Measurements from ENCODE around the gene UROC1.
A peak's percentile ranks its signal among the peaks of the same experiment; 100 is the strongest.

Gene UROC1

DNA sequence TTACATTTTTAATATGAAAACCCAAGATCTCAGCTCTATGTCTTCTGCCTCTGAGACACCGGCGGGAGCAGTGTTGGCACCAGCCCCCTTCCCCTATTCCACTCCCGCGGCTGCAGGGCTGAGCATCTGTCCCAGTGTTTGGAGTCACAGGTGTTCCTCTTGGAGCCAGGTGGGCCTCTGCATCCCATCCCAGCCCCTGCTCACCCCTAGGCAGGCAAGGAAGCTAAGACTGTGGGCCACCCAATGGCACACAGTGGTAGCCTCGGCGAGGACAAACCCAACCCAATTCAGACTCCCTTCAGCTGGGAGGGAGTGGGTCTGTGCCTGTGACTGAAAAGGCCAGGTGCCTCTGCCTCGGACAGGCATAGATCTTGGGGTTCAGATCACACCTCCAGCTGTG, 9.4 kb upstream of the UROC1 start:
- Histone ChIP-seq H3K4me2 (ENCODE audit: low read depth, low read length, poor library complexity, severe bottlenecking) (peak overlapping the region; percentile 38), H3K79me2 (ENCODE audit: insufficient read depth, low read length) (no peaks in the 10 kb centered on the region), H3K9me2 (replicated peaks; ENCODE audit: low read depth, low read length) (no peaks in the 10 kb centered on the region), H4K20me1 (ENCODE audit: insufficient read depth, low read length, poor library complexity, severe bottlenecking) (no peaks in the 10 kb centered on the region), H3K27me3 (ENCODE audit: insufficient read depth, low read length, poor library complexity, severe bottlenecking) (no peaks in the 10 kb centered on the region), H3K4me1 (ENCODE audit: insufficient read depth, low read length, poor library complexity, severe bottlenecking) (peaks cover 76% of the 10 kb centered on the region), H3K36me3 (ENCODE audit: insufficient read depth, low read length) (no peaks in the 10 kb centered on the region), H3K4me3 (ENCODE audit: low read length, poor library complexity, severe bottlenecking) (no peak overlapping the region), H3F3A (ENCODE audit: low read depth) (no peaks in the 10 kb centered on the region), H3K9ac (ENCODE audit: low read depth, low read length, poor library complexity, severe bottlenecking) (peak overlapping the region; percentile 19), H3K9me3 (ENCODE audit: insufficient read depth, low read depth, low read length) (no peaks in the 10 kb centered on the region), H2AFZ (ENCODE audit: low read length) (no peak overlapping the region)
- TF ChIP-seq EZH2phosphoT487 (IDR thresholded peaks at IDR 0.05; ENCODE audit: borderline replicate concordance): no peak
- TF ChIP-seq, protein P1, sequence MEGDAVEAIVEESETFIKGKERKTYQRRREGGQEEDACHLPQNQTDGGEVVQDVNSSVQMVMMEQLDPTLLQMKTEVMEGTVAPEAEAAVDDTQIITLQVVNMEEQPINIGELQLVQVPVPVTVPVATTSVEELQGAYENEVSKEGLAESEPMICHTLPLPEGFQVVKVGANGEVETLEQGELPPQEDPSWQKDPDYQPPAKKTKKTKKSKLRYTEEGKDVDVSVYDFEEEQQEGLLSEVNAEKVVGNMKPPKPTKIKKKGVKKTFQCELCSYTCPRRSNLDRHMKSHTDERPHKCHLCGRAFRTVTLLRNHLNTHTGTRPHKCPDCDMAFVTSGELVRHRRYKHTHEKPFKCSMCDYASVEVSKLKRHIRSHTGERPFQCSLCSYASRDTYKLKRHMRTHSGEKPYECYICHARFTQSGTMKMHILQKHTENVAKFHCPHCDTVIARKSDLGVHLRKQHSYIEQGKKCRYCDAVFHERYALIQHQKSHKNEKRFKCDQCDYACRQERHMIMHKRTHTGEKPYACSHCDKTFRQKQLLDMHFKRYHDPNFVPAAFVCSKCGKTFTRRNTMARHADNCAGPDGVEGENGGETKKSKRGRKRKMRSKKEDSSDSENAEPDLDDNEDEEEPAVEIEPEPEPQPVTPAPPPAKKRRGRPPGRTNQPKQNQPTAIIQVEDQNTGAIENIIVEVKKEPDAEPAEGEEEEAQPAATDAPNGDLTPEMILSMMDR (conservative IDR thresholded peaks at IDR 0.05; ENCODE audit: low read length): no peak

DNA sequence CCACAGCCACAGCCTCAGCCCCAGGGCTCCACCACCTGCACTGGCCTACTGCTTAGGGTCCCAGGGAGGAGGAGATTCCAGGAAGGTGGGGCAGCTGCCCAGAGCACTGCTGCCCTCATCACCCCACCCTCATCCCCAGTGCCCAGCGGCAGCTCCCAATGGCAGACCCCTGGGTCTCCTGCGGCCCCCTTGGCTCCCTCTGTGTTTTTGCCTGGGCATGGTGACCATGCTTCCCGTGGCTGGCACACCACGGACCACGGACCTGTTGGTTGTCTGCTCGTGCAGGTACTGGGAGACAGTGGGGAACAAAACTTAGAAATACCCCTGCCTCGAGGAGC, 9.1 kb upstream of the UROC1 start:
- H3K27me3 ChIP-seq (ENCODE audit: insufficient read depth, low read length, poor library complexity, severe bottlenecking): no peaks in the 10 kb centered on the region
- peaks cover 72% of the 10 kb centered on the region for H3K4me1 ChIP-seq (ENCODE audit: insufficient read depth, low read length, poor library complexity, severe bottlenecking)
- no peak overlapping the region for H3K4me3 ChIP-seq (ENCODE audit: low read length, poor library complexity, severe bottlenecking)
- no peaks in the 10 kb centered on the region for H3K36me3 ChIP-seq (ENCODE audit: insufficient read depth, low read length)
- no peaks in the 10 kb centered on the region for H3F3A ChIP-seq (ENCODE audit: low read depth)
- no peaks in the 10 kb centered on the region for H4K20me1 ChIP-seq (ENCODE audit: insufficient read depth, low read length, poor library complexity, severe bottlenecking)
- peak overlapping the region; percentile 10 for H3K4me2 ChIP-seq (ENCODE audit: low read depth, low read length, poor library complexity, severe bottlenecking)
- H3K79me2 ChIP-seq (ENCODE audit: insufficient read depth, low read length): no peaks in the 10 kb centered on the region
- no peak overlapping the region for H2AFZ ChIP-seq (ENCODE audit: low read length)
- no peak for TF ChIP-seq EZH2phosphoT487 (IDR thresholded peaks at IDR 0.05; ENCODE audit: borderline replicate concordance)
- TF ChIP-seq, protein P1 (conservative IDR thresholded peaks at IDR 0.05; ENCODE audit: low read length): no peak
- peak overlapping the region; percentile 22 for H3K9ac ChIP-seq (ENCODE audit: low read depth, low read length, poor library complexity, severe bottlenecking)
- H3K9me2 ChIP-seq (replicated peaks; ENCODE audit: low read depth, low read length): no peaks in the 10 kb centered on the region
- H3K9me3 ChIP-seq (ENCODE audit: insufficient read depth, low read depth, low read length): no peaks in the 10 kb centered on the region

DNA sequence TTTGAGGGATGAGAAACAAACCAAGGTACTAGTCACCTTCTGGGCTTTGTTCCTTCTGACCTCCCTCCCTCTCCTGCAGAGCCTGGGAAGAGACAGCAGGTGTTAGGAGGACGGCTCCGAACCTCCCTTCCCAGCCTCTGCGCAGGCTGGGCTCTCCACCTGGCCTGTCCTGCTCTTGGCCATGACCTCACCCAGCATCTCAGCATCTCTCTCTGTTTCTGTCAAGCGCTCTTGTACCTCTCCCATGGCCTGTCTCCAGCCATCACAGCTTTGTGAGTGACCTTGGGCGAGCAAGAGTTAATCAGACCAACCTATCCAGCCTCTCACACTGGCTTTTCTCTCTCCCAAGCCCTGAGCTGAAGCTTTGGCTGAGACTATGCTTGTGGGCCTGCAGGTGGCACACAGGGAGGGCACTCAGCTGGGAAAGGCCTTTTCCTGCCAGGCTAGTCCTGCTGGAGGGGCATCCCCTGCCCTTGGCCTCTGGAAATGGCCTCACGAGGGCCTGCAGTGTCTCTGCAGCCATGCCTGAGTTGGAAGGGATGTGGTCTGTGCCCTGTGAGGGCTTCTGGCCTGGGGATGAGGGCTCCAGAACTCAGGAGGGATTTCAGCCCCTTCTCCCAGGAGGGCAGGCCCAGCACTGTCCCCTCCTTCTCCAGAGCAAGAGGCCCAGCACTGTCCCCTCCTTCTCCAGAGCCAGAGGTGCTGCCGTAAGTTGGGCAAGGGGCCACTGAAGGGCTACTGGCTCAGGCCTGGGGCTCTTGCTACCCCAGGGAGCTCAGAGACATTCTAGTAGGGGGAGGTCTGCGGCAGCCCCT, 8.5 kb upstream of the UROC1 start:
- TF ChIP-seq, protein P1 (conservative IDR thresholded peaks at IDR 0.05; ENCODE audit: low read length): peak; percentile 26; the same call in 1 of the 2 replicates
- no peak for TF ChIP-seq EZH2phosphoT487 (IDR thresholded peaks at IDR 0.05; ENCODE audit: borderline replicate concordance)
- H3K36me3 ChIP-seq (ENCODE audit: insufficient read depth, low read length): no peaks in the 10 kb centered on the region
- peaks cover 69% of the 10 kb centered on the region for H3K4me1 ChIP-seq (ENCODE audit: insufficient read depth, low read length, poor library complexity, severe bottlenecking)
- H3K79me2 ChIP-seq (ENCODE audit: insufficient read depth, low read length): no peaks in the 10 kb centered on the region
- H3K9me2 ChIP-seq (replicated peaks; ENCODE audit: low read depth, low read length): no peaks in the 10 kb centered on the region
- H2AFZ ChIP-seq (ENCODE audit: low read length): no peak overlapping the region
- no peak overlapping the region for H3K4me3 ChIP-seq (ENCODE audit: low read length, poor library complexity, severe bottlenecking)
- H3K9ac ChIP-seq (ENCODE audit: low read depth, low read length, poor library complexity, severe bottlenecking): peak overlapping the region; percentile 22
- H3K27me3 ChIP-seq (ENCODE audit: insufficient read depth, low read length, poor library complexity, severe bottlenecking): no peaks in the 10 kb centered on the region
- no peaks in the 10 kb centered on the region for H3F3A ChIP-seq (ENCODE audit: low read depth)
- no peaks in the 10 kb centered on the region for H3K9me3 ChIP-seq (ENCODE audit: insufficient read depth, low read depth, low read length)
- no peaks in the 10 kb centered on the region for H4K20me1 ChIP-seq (ENCODE audit: insufficient read depth, low read length, poor library complexity, severe bottlenecking)
- H3K4me2 ChIP-seq (ENCODE audit: low read depth, low read length, poor library complexity, severe bottlenecking): peak overlapping the region; percentile 10

Measured in Loucy (cell line).